GM12878 (cell line): ENCODE data around the gene TPPP3. TPM values are rescaled to one million over a fixed set of nuclear protein-coding genes. Genes with fewer than 3 reads are reported as not detected.
A peak's percentile ranks its signal among the peaks of the same experiment; 100 is the strongest.

Experiments
- ATAC-seq: fragments of 200-7000 bp; cut with Tn5 transposase; 3 replicates; pipeline ENCODE4 v1.9.1; 2020; ENCODE audit warnings: mild to moderate bottlenecking, moderate library complexity
- BruUV-seq: library from RNA; stranded (reverse); fragments of 400-500 nt; replicated peaks from 2 replicates; lab custom pipeline; 2021; lab: Mats Ljungman, UMichigan
- CTCF ChIA-PET: fragments of 300-600 bp; sonication (Branson Sonifier 250); formaldehyde crosslinking; extraction: SDS; loops from one replicate; lab custom pipeline; 2021; ENCODE audit warnings: inconsistent platforms; lab: Yijun Ruan, JAX
- POLR2A ChIA-PET: fragments of 350-600 bp; formaldehyde crosslinking; extraction: SDS; loops from one replicate; lab custom pipeline; 2021; ENCODE audit warnings: inconsistent platforms; lab: Charles Lee
- RAD21 ChIA-PET: fragments of 300-600 bp; sonication (Branson Sonifier 250); formaldehyde crosslinking; loops from one replicate; lab custom pipeline; 2023; ENCODE audit warnings: antibody characterized with exemption; ENCODE audit not compliant: unreplicated experiment; lab: Charles Lee
- SMC1A ChIA-PET: fragments of 300-600 bp; sonication (Branson Sonifier 250); formaldehyde crosslinking; loops from one replicate; lab custom pipeline; 2023; ENCODE audit not compliant: unreplicated experiment, uncharacterized antibody; lab: Charles Lee
- DNase-seq: peaks from one replicate; pipeline ENCODE4 v3.0.0-alpha.2; 2011; ENCODE audit warnings: low read depth, low spot score
- FAIRE-seq: peaks from 3 replicates; lab custom pipeline; 2011; peaks lifted over from hg19 to GRCh38; lab: Jason Lieb, UNC
- H2AFZ ChIP-seq: 2 replicates; pipeline ENCODE4 v1.6.0; 2011; ENCODE audit warnings: low read depth, low read length, control low read depth; ENCODE audit not compliant: control insufficient read depth
- H3K27ac ChIP-seq: 2 replicates; pipeline ENCODE4 v1.5.1; 2011; ENCODE audit warnings: control low read depth; ENCODE audit not compliant: control insufficient read depth, insufficient read depth
- H3K27me3 ChIP-seq, 2 experiments: replicated peaks in 1 of 2; 2 replicates each; pipeline versions ENCODE4 v1.6.0 to v1.6.1; 2011; ENCODE audit warnings: low read length in 1 of 2; ENCODE audit not compliant: control insufficient read depth in 2 of 2, insufficient read depth in 2 of 2
- H3K36me3 ChIP-seq, 2 experiments: 2 replicates each; pipeline ENCODE4 v1.5.1; 2011; ENCODE audit warnings: low read length in 1 of 2; ENCODE audit not compliant: control insufficient read depth in 2 of 2, insufficient read depth in 2 of 2
- H3K4me1 ChIP-seq: 2 replicates; pipeline ENCODE4 v1.6.1; 2011; ENCODE audit warnings: mild to moderate bottlenecking, low read length, moderate library complexity, mixed read lengths; ENCODE audit not compliant: control insufficient read depth, insufficient read depth
- H3K4me2 ChIP-seq: 2 replicates; pipeline ENCODE4 v1.6.0; 2011; ENCODE audit warnings: control low read depth; ENCODE audit not compliant: control insufficient read depth, insufficient read depth
- H3K4me3 ChIP-seq: fragments of 200-600 bp; sonication (generic); 2 replicates; pipeline ENCODE4 v1.5.1; 2016
- H3K79me2 ChIP-seq: 2 replicates; pipeline ENCODE4 v1.6.0; 2011; ENCODE audit warnings: low read length; ENCODE audit not compliant: control insufficient read depth, insufficient read depth
- H3K9ac ChIP-seq: 2 replicates; pipeline ENCODE4 v1.8.0; 2011; ENCODE audit warnings: low read length, control low read depth, mixed read lengths; ENCODE audit not compliant: control insufficient read depth, insufficient read depth
- H3K9me3 ChIP-seq: replicated peaks from 3 replicates; pipeline ENCODE4 v1.5.1; 2011; ENCODE audit warnings: mild to moderate bottlenecking, low read length; ENCODE audit not compliant: control insufficient read depth, insufficient read depth
- H4K20me1 ChIP-seq: 2 replicates; pipeline ENCODE4 v1.6.0; 2011; ENCODE audit not compliant: control insufficient read depth, insufficient read depth
- WGBS: methylation state at CpG from one replicate; pipeline ENCODE4 v1.1.6; 2016; ENCODE audit warnings: low lambda C conversion rate; ENCODE audit not compliant: insufficient replicate concordance, insufficient coverage; ENCODE audit errors: missing lambda C conversion rate; 5-methylcytosine and 5-hydroxymethylcytosine counted together
- in situ Hi-C: fragments of 300-500 bp; cut with MboI; formaldehyde crosslinking; loops from 9 replicates; pipeline ENCODE4 v1.14.3; 2018; ENCODE audit warnings: mixed read lengths
- intact Hi-C: fragments of 100-400 bp; cut with micrococcal nuclease; formaldehyde crosslinking; loops from one replicate; pipeline ENCODE4 v1.14.2; 2022; ENCODE audit not compliant: unreplicated experiment
- polyA plus RNA-seq, 11 experiments: library from polyadenylated mRNA; depleted of rRNA in 4 of 11; unstranded in 6 of 11; stranded (reverse) in 5 of 11; fragments of >200 nt; fragmentation: Nextera tagmentation in 4 of 11; fragmentation: Illumina TruSeq in 1 of 11; extraction: Ambion mirVana in 4 of 11; extraction: Trizol in 1 of 11; gene quantifications; 1 replicate in 1 of 11; 2 replicates in 10 of 11; pipeline versions ENCODE4 v1.2.1 to v1.2.3, GENCODE V29; 2011 to 2016; ENCODE audit warnings: inconsistent platforms in 2 of 11, missing spikeins in 2 of 11, low read depth in 1 of 11
- total RNA-seq, 4 experiments: library from RNA; depleted of rRNA in 3 of 4; stranded (reverse); fragments of >200 nt in 3 of 4; fragmentation: Illumina TruSeq in 1 of 4; extraction: Trizol in 1 of 4; gene quantifications; 2 replicates each; pipeline versions ENCODE4 v1.2.1 to v1.2.3, GENCODE V29; 2013 to 2021
- TF ChIP-seq, protein P1 (sequence below): fragments of 450-650 bp; IDR thresholded peaks from 2 replicates; pipeline ENCODE4 v1.6.1; 2016; ENCODE audit warnings: mild to moderate bottlenecking
- TF ChIP-seq, protein P2 (sequence below): fragments of 450-650 bp; IDR thresholded peaks from 2 replicates; pipeline ENCODE4 v1.6.1; 2017; ENCODE audit warnings: low read depth, mild to moderate bottlenecking, moderate library complexity

The TPPP3 gene
- total and polyA plus RNA-seq, 10 of the 15 experiments (the other 5 are each of a cell fraction or from before 2014, with no cell fraction given) = 0.14 TPM; not detected in 9

GRCh38 chr16:67438098-67438791 lies 44.9 kb upstream of the TPPP3 start:
- Histone ChIP-seq H3K27me3 (no peaks in the 10 kb centered on the region), H2AFZ (no peak overlapping the region), H3K9me3 (no peaks in the 10 kb centered on the region), H3K4me2 (no peak overlapping the region), H3K79me2 (no peaks in the 10 kb centered on the region), H3K36me3 (peaks cover 0 to 16% of the 10 kb centered on the region in 2 experiments; a peak in 3 of 4 replicates), H4K20me1 (0 out of 2 replicates have a peak, but pooled peaks cover 4% of the 10 kb centered on the region), H3K4me3 (no peak overlapping the region), H3K4me1 (peaks cover 21% of the 10 kb centered on the region), H3K9ac (no peak overlapping the region), H3K27ac (no peak overlapping the region)
- DNase-seq (no peak), FAIRE-seq (no peak), ATAC-seq (no peak)
- BruUV-seq = TSS peak; percentile 84
- ChIA-PET POLR2A (no interaction called here), SMC1A (interaction anchor here (1.3 kb wide), 1 partner anchor 11 kb away, joined by 3 read pairs; no protein-coding TSS in a partner anchor), CTCF (interaction anchor here (0.5 to 2.1 kb wide), 3 partner anchors 9 to 94 kb away, joined by 3 to 6 read pairs (median 3); no protein-coding TSS in a partner anchor), RAD21 (no interaction called here)
- WGBS = 88% methylated on average over 20 of the region's 20 CpGs
- in situ Hi-C loops (no loop called here), intact Hi-C loops (no loop called here)
- TF ChIP-seq, protein P1, sequence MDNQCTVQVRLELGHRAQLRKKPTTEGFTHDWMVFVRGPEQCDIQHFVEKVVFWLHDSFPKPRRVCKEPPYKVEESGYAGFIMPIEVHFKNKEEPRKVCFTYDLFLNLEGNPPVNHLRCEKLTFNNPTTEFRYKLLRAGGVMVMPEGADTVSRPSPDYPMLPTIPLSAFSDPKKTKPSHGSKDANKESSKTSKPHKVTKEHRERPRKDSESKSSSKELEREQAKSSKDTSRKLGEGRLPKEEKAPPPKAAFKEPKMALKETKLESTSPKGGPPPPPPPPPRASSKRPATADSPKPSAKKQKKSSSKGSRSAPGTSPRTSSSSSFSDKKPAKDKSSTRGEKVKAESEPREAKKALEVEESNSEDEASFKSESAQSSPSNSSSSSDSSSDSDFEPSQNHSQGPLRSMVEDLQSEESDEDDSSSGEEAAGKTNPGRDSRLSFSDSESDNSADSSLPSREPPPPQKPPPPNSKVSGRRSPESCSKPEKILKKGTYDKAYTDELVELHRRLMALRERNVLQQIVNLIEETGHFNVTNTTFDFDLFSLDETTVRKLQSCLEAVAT = 0 out of 2 replicates have a peak, but pooled peaks have one; percentile 25
- TF ChIP-seq, protein P2, sequence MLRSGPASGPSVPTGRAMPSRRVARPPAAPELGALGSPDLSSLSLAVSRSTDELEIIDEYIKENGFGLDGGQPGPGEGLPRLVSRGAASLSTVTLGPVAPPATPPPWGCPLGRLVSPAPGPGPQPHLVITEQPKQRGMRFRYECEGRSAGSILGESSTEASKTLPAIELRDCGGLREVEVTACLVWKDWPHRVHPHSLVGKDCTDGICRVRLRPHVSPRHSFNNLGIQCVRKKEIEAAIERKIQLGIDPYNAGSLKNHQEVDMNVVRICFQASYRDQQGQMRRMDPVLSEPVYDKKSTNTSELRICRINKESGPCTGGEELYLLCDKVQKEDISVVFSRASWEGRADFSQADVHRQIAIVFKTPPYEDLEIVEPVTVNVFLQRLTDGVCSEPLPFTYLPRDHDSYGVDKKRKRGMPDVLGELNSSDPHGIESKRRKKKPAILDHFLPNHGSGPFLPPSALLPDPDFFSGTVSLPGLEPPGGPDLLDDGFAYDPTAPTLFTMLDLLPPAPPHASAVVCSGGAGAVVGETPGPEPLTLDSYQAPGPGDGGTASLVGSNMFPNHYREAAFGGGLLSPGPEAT = no peak
